PC-3 (cell line): ENCODE data around the gene KANK2.

Source experiments
- EZH2 ChIP-seq: fragments of 300-600 bp; sonication (generic); IDR thresholded peaks from one replicate; pipeline ENCODE4 v1.6.1; 2017; ENCODE audit warnings: antibody characterized with exemption, mild to moderate bottlenecking, low read length; ENCODE audit not compliant: unreplicated experiment
- EZH2phosphoT487 ChIP-seq: fragments of 300-600 bp; sonication (generic); IDR thresholded peaks from 2 replicates; pipeline ENCODE4 v1.6.1; 2018; ENCODE audit warnings: mild to moderate bottlenecking, antibody characterized with exemption, low read length, borderline replicate concordance
- TF ChIP-seq, protein P1 (sequence below): fragments of 300-600 bp; sonication (generic); conservative IDR thresholded peaks from 2 replicates; pipeline ENCODE4 v1.5.1; 2017; ENCODE audit warnings: antibody characterized with exemption, low read depth, mild to moderate bottlenecking, low read length

DNA sequence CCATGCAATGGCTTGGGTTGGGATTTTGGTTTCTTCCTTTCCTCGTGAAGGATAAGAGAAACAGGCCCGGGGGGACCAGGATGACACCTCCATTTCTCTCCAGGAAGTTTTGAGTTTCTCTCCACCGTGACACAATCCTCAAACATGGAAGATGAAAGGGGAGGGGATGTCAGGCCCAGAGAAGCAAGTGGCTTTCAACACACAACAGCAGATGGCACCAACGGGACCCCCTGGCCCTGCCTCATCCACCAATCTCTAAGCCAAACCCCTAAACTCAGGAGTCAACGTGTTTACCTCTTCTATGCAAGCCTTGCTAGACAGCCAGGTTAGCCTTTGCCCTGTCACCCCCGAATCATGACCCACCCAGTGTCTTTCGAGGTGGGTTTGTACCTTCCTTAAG, 65.9 kb downstream of the KANK2 start:
- TF ChIP-seq, protein P1, sequence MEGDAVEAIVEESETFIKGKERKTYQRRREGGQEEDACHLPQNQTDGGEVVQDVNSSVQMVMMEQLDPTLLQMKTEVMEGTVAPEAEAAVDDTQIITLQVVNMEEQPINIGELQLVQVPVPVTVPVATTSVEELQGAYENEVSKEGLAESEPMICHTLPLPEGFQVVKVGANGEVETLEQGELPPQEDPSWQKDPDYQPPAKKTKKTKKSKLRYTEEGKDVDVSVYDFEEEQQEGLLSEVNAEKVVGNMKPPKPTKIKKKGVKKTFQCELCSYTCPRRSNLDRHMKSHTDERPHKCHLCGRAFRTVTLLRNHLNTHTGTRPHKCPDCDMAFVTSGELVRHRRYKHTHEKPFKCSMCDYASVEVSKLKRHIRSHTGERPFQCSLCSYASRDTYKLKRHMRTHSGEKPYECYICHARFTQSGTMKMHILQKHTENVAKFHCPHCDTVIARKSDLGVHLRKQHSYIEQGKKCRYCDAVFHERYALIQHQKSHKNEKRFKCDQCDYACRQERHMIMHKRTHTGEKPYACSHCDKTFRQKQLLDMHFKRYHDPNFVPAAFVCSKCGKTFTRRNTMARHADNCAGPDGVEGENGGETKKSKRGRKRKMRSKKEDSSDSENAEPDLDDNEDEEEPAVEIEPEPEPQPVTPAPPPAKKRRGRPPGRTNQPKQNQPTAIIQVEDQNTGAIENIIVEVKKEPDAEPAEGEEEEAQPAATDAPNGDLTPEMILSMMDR: no peak
- TF ChIP-seq EZH2 (no peak), EZH2phosphoT487 (no peak)
